ENCODE results near the gene SRPK1.

DNA sequence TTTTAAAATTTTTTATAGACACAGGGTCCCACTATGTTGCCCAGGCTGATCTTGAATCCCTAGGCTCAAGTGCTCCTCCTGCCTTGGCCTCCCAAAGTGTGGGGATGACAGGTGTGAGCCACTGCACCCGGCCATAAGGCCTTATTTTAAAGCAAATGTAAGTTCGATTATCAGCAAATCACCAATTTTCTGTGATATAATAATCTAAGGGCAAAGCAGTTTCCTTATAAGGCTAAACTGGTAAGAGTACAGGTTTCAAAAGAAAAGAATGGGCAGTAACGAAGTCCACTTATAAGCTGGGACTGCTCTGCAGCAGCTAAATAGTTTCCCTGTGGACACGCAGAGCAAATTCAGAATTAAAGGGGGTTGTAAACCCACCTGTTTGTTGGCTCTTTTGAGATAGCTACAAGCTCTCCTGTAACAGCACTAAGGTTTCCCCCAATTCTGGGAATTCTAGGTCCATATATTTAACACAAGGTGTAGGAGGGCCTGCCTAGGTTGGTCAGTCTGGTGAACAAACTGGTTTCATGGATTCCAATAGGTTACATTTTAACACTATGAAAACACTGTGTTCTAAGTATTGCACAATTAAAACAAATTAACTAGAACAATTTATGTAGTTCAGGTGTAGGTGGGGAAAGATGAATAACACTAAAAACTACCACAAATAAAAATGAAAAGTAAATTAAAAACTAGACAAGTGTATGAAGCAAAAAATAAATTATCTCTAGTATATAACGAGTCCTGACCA, 89.5 kb downstream of the SRPK1 start:
- TF ChIP-seq POLR2A (IDR thresholded peaks at IDR 0.05) (no peak), POLR2AphosphoS5 (IDR thresholded peaks at IDR 0.05) (no peak), EP300 (IDR thresholded peaks at IDR 0.05; ENCODE audit: low read depth) (no peak)
- TF ChIP-seq, protein P1, sequence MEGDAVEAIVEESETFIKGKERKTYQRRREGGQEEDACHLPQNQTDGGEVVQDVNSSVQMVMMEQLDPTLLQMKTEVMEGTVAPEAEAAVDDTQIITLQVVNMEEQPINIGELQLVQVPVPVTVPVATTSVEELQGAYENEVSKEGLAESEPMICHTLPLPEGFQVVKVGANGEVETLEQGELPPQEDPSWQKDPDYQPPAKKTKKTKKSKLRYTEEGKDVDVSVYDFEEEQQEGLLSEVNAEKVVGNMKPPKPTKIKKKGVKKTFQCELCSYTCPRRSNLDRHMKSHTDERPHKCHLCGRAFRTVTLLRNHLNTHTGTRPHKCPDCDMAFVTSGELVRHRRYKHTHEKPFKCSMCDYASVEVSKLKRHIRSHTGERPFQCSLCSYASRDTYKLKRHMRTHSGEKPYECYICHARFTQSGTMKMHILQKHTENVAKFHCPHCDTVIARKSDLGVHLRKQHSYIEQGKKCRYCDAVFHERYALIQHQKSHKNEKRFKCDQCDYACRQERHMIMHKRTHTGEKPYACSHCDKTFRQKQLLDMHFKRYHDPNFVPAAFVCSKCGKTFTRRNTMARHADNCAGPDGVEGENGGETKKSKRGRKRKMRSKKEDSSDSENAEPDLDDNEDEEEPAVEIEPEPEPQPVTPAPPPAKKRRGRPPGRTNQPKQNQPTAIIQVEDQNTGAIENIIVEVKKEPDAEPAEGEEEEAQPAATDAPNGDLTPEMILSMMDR (IDR thresholded peaks at IDR 0.05), result no peak
